ENCODE data around the gene DCBLD2.

DNA sequence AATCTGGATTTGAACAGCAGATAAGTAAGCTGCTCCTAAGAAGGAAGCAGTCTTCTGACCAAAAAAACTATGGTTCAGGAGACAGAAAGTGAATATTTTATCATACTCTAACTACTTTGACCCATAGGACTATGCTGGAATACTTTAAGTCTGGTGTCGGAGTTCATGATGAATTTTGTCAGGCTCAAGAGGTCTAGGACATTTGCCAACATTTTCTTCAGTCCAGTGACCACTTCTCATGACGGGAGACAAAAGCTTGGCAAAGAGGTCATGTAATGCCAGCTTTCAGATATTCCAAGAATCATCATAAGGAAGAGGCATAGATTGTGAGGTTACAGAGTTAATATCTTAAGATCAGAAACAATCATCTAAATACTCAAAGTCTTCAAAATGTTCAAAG is 20.5 kb upstream of the DCBLD2 start:
- TF ChIP-seq POLR2A (IDR thresholded peaks at IDR 0.05; ENCODE audit: low read length) (no peak), GATA1 (IDR thresholded peaks at IDR 0.05; ENCODE audit: low read depth, low read length) (no peak)

All from erythroblast (primary cell).